Dedifferentiated amniotic fluid mesenchymal stem cell (primary cell): ENCODE data around the gene OSBPL9.
"Not testable (repeated sequence)": the region's sequence is repeated elsewhere in the genome, so short reads cannot be mapped to it uniquely, and the experiment has no call there.

Source experiments
- DNase-seq: peaks from one replicate; pipeline ENCODE4 v3.0.0-alpha.2; 2016; ENCODE audit errors: extremely low spot score

OSBPL9 gene

GRCh38 chr1:51636764-51637522, 20.1 kb downstream of the OSBPL9 start:
- DNase-seq, result no peak

GRCh38 chr1:51638350-51638749, 21.5 kb downstream of the OSBPL9 start:
- DNase-seq, result no peak

DNA sequence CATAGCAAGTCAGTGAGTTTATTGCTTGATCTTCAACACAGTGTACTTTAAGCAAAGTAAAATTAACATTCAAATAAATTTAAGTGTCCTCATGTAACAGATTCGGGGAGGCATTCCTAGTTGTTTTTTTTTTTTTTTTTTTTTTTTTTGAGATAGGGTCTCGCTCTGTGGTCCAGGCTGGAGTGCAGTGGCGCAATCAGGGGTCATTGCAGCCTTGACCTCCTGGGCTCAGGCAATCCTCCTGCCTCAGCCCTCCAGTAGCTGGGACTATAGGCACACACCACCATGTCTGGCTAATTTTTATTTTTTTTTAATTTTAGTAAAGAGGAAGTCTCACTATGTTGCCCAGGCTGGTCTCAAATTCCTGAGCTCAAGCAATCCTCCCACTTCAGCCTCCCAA, 22.8 kb downstream of the OSBPL9 start:
- no peak for DNase-seq

GRCh38 chr1:51641096-51641495, 24.2 kb downstream of the OSBPL9 start:
- DNase-seq, result no peak

DNA sequence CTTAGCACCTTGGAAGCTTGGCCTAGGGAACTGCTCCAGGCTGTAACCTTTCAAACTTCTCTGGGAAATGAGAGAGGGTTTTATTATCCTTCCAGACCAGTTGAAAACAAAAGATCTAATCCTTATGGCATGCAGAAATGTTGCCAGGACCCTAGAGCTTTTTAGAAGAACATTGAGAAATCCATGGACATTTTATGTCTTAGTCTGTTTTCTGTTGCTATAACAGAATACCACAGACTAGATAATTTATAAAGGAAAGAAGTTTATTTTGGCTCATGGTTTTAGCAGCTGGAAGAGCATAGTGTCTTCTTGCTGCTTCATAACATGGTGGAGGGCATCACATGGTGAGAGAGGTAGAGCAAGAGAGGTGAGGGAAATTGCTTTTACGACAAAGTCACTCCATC, 25.8 kb downstream of the OSBPL9 start:
- peak; percentile 90 for DNase-seq

DNA sequence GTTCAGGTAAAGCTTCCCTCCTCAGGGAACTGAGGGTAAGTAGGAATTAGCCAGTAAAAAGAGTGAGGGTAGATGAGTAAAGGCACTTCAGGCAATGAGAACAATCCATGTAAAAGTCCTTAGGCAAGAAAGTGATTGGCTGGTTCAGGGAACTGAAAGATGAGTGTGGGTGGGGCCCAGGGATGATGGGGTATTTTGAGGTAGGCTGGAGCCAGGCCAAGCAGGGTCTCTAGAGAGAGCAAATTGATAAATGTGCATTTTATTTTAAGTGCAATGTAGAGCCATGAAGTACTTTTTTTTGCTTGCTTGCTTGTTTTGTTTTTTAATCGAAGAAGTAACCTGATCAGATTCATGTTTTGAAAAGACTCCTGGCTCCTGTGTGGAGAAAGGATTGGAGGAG, 26.5 kb downstream of the OSBPL9 start:
- DNase-seq, result no peak

DNA sequence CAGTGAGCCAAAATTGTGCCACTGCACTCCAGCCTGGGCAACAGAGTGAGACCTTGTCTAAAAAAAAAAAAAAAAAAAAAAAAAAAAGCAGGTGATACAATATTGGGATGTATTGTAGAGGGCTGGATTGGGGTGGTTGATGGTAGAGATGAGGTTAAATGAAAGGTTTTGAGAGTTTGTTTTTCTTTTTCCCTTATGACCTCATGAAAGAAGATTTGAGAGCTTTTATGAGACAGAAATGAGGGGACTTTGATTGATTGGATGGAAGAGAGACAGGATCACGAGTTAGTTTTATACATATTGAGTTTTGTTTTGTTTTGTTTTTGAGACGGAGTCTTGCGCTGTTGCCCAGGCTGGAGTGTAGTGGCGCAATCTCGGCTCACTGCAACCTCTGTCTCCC, 27.1 kb downstream of the OSBPL9 start:
- DNase-seq, result no peak

DNA sequence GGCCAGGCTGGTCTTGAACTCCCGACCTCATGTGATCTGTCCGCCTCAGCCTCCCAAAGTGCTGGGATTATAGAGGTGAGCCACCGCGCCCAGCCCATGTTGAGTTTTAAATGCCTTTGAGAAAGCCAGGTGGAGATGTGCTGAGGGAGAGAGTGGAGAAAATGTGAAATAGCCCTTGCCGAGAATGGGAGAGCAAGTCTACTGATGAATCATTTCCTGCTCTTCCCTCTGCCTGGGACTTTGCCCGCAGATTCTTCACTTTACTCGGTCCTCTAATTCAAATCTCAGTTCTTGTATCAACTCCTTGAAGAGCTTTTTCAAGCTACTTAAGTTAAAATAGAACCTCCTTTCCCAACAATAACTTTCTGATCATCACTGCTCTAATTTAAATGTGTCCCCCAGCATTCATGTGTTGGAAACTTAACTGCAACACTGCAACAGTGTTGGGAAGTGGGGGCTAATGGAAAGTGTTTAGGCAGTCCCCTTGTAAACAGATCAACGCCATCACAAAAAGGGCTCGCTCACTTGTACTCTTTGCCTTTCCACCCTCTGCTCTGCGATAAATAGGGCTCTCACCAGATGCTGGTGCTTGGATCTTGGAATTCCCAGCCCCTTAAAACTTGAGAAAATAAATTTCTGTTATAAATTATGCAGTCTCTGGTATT, 27.8 kb downstream of the OSBPL9 start:
- peak; percentile 54 for DNase-seq

DNA sequence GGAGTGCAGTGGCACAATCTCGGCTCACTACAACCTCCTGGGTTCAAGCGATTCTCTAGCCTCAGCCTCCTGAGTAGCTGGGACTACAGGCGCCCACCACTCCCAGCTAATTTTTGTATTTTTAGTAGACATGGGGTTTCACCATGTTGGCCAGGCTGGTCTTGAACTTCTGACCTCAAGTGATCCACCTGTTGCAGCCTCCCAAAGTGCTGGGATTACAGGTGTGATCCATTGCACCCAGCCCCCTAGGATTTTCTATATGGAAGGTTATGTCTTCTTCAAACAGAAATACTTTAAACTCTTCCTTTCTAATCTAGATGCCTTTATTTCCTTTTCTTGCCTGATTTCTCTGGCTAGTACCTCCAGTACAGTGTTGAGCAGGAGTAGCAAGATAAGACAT, 29.7 kb downstream of the OSBPL9 start:
- not testable (repeated sequence) for DNase-seq

DNA sequence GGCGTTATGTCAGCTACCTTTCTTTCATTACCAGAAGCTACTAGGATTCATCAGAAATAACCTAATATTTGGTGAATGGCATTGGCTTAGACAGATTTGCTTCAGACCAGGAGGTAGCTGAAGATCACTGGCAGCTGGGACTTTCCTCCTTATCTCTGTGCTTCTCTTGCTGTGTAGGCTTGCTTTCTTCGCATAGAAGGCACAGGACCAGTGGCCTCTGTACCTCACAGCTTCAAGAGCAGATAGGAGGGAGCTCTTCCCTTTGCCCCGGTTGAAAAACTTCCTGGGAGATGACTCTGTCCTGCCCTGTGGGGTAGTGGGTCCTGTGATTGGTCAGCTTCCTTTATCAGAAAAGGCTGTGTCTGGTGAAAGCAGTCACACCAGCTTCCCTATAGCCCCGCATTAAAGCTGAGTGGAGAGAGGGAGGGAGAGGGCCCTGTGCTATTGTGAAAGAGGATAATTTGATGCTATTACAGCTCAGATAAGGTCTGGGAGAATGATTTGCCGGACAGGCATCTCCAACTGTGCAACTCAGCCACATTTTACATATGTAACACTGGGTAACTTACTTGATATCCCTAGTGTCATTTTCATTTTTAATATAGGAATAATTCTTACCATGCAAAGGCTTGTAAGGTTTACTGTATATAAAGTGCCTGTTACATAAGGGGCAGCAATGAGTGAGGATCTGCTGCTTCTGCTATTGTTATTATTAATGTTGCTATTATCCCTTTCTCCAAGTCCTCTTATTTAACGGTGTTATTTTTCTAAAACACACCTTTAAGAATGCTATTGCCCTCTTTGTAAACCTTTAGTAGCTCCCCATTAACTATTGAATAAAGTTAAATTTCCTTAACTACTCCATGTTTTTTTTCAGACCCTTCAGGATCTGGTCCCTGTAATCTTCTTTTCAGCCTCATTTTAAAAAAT, 31.6 kb downstream of the OSBPL9 start:
- DNase-seq, result peak; percentile 75

DNA sequence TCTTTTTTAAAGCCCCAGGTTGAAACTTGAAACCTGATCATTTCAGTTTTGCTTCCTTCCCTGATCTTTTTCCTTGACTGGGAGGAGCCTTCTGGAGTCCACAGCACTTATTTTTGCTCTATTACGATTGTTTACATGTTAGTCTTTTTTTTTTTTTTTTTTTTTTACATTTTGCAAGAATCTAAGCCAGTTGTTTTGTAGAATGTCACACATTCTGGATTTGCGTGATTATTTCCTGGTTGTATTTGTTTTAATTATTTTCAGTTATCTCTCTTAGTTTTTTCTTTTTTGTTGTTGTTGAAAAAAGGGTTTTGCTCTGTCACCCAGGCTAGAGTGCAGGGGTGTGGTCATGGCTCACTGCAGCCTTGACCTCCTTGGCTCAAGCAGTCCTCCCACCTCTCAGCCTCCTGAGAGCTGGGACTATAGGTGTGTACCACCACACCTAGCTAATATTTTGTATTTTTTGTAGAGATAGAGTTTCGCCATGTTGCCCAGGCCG, 32.8 kb downstream of the OSBPL9 start:
- DNase-seq, result no peak

DNA sequence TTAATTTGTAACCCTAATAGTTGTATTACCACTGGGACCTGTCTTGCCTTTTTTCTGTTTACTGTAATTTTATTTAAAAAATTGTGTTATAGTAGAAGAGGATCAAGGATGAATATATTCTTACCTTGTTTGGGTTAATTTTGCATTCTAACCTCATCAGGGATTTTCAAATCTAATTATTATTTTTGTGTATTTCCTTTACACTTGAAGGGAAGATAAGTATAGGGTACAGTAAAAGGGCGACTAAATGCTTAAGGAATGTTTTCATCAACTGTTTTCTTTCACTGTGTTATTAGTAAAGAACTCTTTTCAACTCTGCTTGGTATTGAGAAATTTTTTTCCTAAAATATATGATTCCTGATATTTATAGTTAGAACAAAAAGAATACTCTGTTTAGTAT, 33.3 kb downstream of the OSBPL9 start:
- DNase-seq, result no peak

GRCh38 chr1:51651552-51651942, 34.7 kb downstream of the OSBPL9 start:
- DNase-seq, result no peak

- no peak for DNase-seq
Observed at GRCh38 chr1:51652599-51652998, 35.7 kb downstream of the OSBPL9 start.

GRCh38 chr1:51653127-51653526, 36.2 kb downstream of the OSBPL9 start:
- no peak for DNase-seq

DNA sequence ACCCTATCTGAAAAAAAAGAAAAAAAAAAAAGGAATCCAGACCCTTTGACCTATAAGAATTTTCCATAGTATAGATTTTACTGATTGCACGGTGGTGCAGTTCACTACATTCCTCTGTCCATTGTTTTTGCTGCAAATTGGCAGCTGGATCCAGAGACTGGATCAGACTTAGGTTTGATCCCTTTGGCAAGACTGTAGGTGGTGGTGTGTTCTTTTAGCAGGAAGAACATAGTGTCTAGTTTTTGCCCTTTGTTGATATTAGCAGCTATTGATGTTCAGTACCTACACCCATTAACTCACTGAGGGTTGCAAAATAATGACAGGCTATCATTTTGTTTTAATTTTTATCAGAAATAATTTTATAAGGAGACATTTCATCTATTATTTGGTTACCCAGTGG, 37.1 kb downstream of the OSBPL9 start:
- no peak for DNase-seq

- DNase-seq, result no peak
Observed at GRCh38 chr1:51656374-51656773, 39.5 kb downstream of the OSBPL9 start.

DNA sequence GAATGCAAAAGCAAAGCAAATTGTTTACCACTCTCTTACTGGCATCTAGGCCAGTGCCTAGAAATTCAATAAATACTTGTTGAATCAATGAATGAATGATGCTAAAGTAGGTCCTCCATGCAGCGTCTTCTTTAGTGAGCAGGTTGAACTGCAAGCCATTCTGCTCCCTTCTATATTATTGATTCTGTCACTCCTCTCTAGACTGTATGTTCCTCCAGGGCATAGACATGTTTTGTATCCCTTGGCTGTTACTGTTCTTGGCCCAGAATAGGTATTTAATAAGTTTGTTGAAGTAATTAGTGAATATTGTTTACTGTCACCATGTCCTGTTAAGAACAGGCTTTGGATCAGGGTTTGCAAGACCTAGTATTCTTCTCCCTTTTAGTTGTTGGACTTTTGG, 43.7 kb downstream of the OSBPL9 start:
- DNase-seq, result no peak

GRCh38 chr1:51661081-51661518, 44.2 kb downstream of the OSBPL9 start:
- peak; percentile 97 for DNase-seq

GRCh38 chr1:51663105-51663504, 46.2 kb downstream of the OSBPL9 start:
- no peak for DNase-seq

DNA sequence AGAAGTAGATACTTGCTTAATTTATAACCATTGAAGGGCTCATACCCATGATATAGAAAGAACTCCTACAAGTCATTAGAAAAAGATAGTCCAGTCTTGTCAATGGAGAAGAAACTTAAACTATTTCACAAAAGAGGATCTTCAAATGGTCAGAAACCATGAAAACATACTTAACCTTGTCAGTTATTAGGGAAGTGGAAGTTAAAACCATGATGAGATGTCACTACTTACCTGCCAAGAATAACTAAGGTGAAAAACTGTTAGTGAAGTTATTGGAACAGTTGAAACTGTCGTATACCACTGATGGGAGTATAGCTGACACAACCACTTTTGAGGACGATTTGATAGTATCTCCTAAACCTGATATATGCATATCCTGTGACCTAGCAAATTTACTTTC, 46.8 kb downstream of the OSBPL9 start:
- DNase-seq, result no peak
